Esophagus muscularis mucosa (tissue), 3 donors: ENCODE measurements around the gene GARIN1A.
"Not testable (repeated sequence)": the region's sequence is repeated elsewhere in the genome, so short reads cannot be mapped to it uniquely, and the experiment has no call there.

Experiments used
- CTCF ChIP-seq, 3 experiments: fragments of 200-600 bp in 2 of 3; fragments of 450-650 bp in 1 of 3; sonication (generic) in 2 of 3; IDR thresholded peaks; one replicate each; pipeline ENCODE4 v1.5.1; 2017 to 2019; ENCODE audit warnings: antibody characterized with exemption in 3 of 3, mild to moderate bottlenecking in 2 of 3, moderate library complexity in 1 of 3
- POLR2AphosphoS5 ChIP-seq, 2 donors: sonication (generic); formaldehyde crosslinking; IDR thresholded peaks; one replicate each; pipeline ENCODE4 v1.6.1; 2017; ENCODE audit warnings: antibody characterized with exemption in 2 of 2

- not testable (repeated sequence) for TF ChIP-seq CTCF, POLR2AphosphoS5 (IDR thresholded peaks at IDR 0.05)
Measured at GRCh38 chr7:128645206-128645605, 26.9 kb upstream of the GARIN1A start.
